ENCODE results near the gene NUP160.

NUP160 gene

GRCh38 chr11:47784785-47785381, 63.3 kb downstream of the NUP160 start:
- TF ChIP-seq EZH2phosphoT487 (IDR thresholded peaks at IDR 0.05; ENCODE audit: borderline replicate concordance) (no peak), CTCF (conservative IDR thresholded peaks at IDR 0.05; ENCODE audit: low read length) (no peak)
- Histone ChIP-seq H3K79me2 (ENCODE audit: insufficient read depth, low read length) (no peaks in the 10 kb centered on the region), H3K4me3 (ENCODE audit: low read length, poor library complexity, severe bottlenecking) (no peak overlapping the region), H3K27me3 (ENCODE audit: insufficient read depth, low read length, poor library complexity, severe bottlenecking) (no peaks in the 10 kb centered on the region), H3K9ac (ENCODE audit: low read depth, low read length, poor library complexity, severe bottlenecking) (no peak overlapping the region), H4K20me1 (ENCODE audit: insufficient read depth, low read length, poor library complexity, severe bottlenecking) (no peaks in the 10 kb centered on the region), H3F3A (ENCODE audit: low read depth) (no peaks in the 10 kb centered on the region), H2AFZ (ENCODE audit: low read length) (no peak overlapping the region), H3K4me2 (ENCODE audit: low read depth, low read length, poor library complexity, severe bottlenecking) (no peak overlapping the region), H3K9me2 (replicated peaks; ENCODE audit: low read depth, low read length) (no peaks in the 10 kb centered on the region), H3K36me3 (ENCODE audit: insufficient read depth, low read length) (peaks cover 75% of the 10 kb centered on the region), H3K9me3 (ENCODE audit: insufficient read depth, low read depth, low read length) (no peaks in the 10 kb centered on the region), H3K4me1 (ENCODE audit: insufficient read depth, low read length, poor library complexity, severe bottlenecking) (no peaks in the 10 kb centered on the region)

GRCh38 chr11:47783087-47783610, 65.0 kb downstream of the NUP160 start:
- Histone ChIP-seq H3K27me3 (ENCODE audit: insufficient read depth, low read length, poor library complexity, severe bottlenecking) (no peaks in the 10 kb centered on the region), H2AFZ (ENCODE audit: low read length) (no peak overlapping the region), H3F3A (ENCODE audit: low read depth) (no peaks in the 10 kb centered on the region), H3K79me2 (ENCODE audit: insufficient read depth, low read length) (no peaks in the 10 kb centered on the region), H3K4me3 (ENCODE audit: low read length, poor library complexity, severe bottlenecking) (no peak overlapping the region), H3K4me1 (ENCODE audit: insufficient read depth, low read length, poor library complexity, severe bottlenecking) (no peaks in the 10 kb centered on the region), H3K4me2 (ENCODE audit: low read depth, low read length, poor library complexity, severe bottlenecking) (no peak overlapping the region), H4K20me1 (ENCODE audit: insufficient read depth, low read length, poor library complexity, severe bottlenecking) (no peaks in the 10 kb centered on the region), H3K9ac (ENCODE audit: low read depth, low read length, poor library complexity, severe bottlenecking) (no peak overlapping the region), H3K36me3 (ENCODE audit: insufficient read depth, low read length) (peaks cover 83% of the 10 kb centered on the region), H3K9me3 (ENCODE audit: insufficient read depth, low read depth, low read length) (no peaks in the 10 kb centered on the region), H3K9me2 (replicated peaks; ENCODE audit: low read depth, low read length) (no peaks in the 10 kb centered on the region)
- TF ChIP-seq CTCF (conservative IDR thresholded peaks at IDR 0.05; ENCODE audit: low read length), result no peak
- no peak for TF ChIP-seq EZH2phosphoT487 (IDR thresholded peaks at IDR 0.05; ENCODE audit: borderline replicate concordance)

GRCh38 chr11:47778878-47779483, 69.2 kb downstream of the NUP160 start:
- Histone ChIP-seq H2AFZ (ENCODE audit: low read length) (no peak overlapping the region), H3K36me3 (ENCODE audit: insufficient read depth, low read length) (peaks cover 69% of the 10 kb centered on the region), H3K27me3 (ENCODE audit: insufficient read depth, low read length, poor library complexity, severe bottlenecking) (no peaks in the 10 kb centered on the region), H3K9me2 (replicated peaks; ENCODE audit: low read depth, low read length) (no peaks in the 10 kb centered on the region), H4K20me1 (ENCODE audit: insufficient read depth, low read length, poor library complexity, severe bottlenecking) (no peaks in the 10 kb centered on the region), H3F3A (ENCODE audit: low read depth) (peaks cover 2% of the 10 kb centered on the region; the same call in 1 of the 2 replicates), H3K9ac (ENCODE audit: low read depth, low read length, poor library complexity, severe bottlenecking) (no peak overlapping the region), H3K4me2 (ENCODE audit: low read depth, low read length, poor library complexity, severe bottlenecking) (no peak overlapping the region), H3K4me3 (ENCODE audit: low read length, poor library complexity, severe bottlenecking) (no peak overlapping the region), H3K79me2 (ENCODE audit: insufficient read depth, low read length) (no peaks in the 10 kb centered on the region), H3K9me3 (ENCODE audit: insufficient read depth, low read depth, low read length) (no peaks in the 10 kb centered on the region), H3K4me1 (ENCODE audit: insufficient read depth, low read length, poor library complexity, severe bottlenecking) (no peaks in the 10 kb centered on the region)
- TF ChIP-seq CTCF (conservative IDR thresholded peaks at IDR 0.05; ENCODE audit: low read length), result no peak
- no peak for TF ChIP-seq EZH2phosphoT487 (IDR thresholded peaks at IDR 0.05; ENCODE audit: borderline replicate concordance)
